Kidney (tissue), 14 donors: ENCODE results near the gene FHOD1. TPM values are rescaled to one million over a fixed set of nuclear protein-coding genes. Genes with fewer than 3 reads are reported as not detected.

ENCODE experiments used
- DNase-seq, 5 donors: peaks; one replicate each; pipeline ENCODE4 v3.0.0-alpha.2; 2013 to 2020
- FAIRE-seq: peaks from 2 replicates; lab custom pipeline; 2012; peaks lifted over from hg19 to GRCh38; lab: Jason Lieb, UNC
- H3K27ac ChIP-seq, 2 donors: one replicate each; pipeline ENCODE4 v1.7.0; 2013; ENCODE audit warnings: low read depth in 2 of 2, low read length in 2 of 2, inconsistent platforms in 1 of 2
- H3K27me3 ChIP-seq: one replicate; pipeline ENCODE4 v1.7.1; 2013; ENCODE audit warnings: low read length, inconsistent platforms; ENCODE audit not compliant: control insufficient read depth, insufficient read depth
- H3K36me3 ChIP-seq, 3 donors: one replicate each; pipeline versions ENCODE4 v1.7.0 to v1.7.1; 2013; ENCODE audit warnings: low read length in 3 of 3, control low read depth in 1 of 3, inconsistent platforms in 1 of 3; ENCODE audit not compliant: insufficient read depth in 3 of 3, control insufficient read depth in 2 of 3
- H3K4me1 ChIP-seq, 3 donors: one replicate each; pipeline versions ENCODE4 v1.7.0 to v1.7.1; 2013; ENCODE audit warnings: low read length in 3 of 3, inconsistent platforms in 1 of 3, low read depth in 1 of 3; ENCODE audit not compliant: control insufficient read depth in 2 of 3, insufficient read depth in 2 of 3
- H3K4me3 ChIP-seq, 3 donors: one replicate each; pipeline versions ENCODE4 v1.7.0 to v1.8.1; 2013; ENCODE audit warnings: low read length in 3 of 3, control low read depth in 1 of 3, inconsistent platforms in 1 of 3
- H3K9ac ChIP-seq, 3 donors: one replicate each; pipeline versions ENCODE4 v1.7.0 to v1.7.1; 2013; ENCODE audit warnings: low read length in 3 of 3, control low read depth in 1 of 3, inconsistent platforms in 1 of 3
- H3K9me3 ChIP-seq, 3 donors: one replicate each; pipeline versions ENCODE4 v1.7.0 to v1.7.1; 2013; ENCODE audit warnings: low read length in 3 of 3, control low read depth in 1 of 3, inconsistent platforms in 1 of 3; ENCODE audit not compliant: control insufficient read depth in 2 of 3, insufficient read depth in 1 of 3
- intact Hi-C: fragments of 100-400 bp; cut with DNase I; formaldehyde crosslinking; loops from one replicate; pipeline ENCODE4 v1.11.1; 2022
- polyA plus RNA-seq: library from polyadenylated mRNA; stranded (reverse); fragments of 350-450 nt; fragmentation: Illumina TruSeq; extraction: RNeasy Lipid Tissue Mini Kit (QIAGEN cat#74804); gene quantifications from one replicate; pipeline ENCODE4 v1.2.3, GENCODE V29; 2014; ENCODE audit warnings: low read depth, low replicate concordance; ENCODE audit not compliant: insufficient read depth
- total RNA-seq: library from RNA; stranded (reverse); fragmentation: NEBNext Ultra II Directional; extraction: Animal tissue kit (Norgen Biotek cat#: 25700); gene quantifications from one replicate; pipeline ENCODE4 v1.2.1, GENCODE V29; 2021
- TF ChIP-seq, protein P1 (sequence below): IDR thresholded peaks from 3 replicates; pipeline ENCODE4 v1.5.1; 2012; ENCODE audit warnings: mild to moderate bottlenecking, moderate library complexity, borderline replicate concordance; ENCODE audit not compliant: insufficient read depth; ENCODE audit errors: extremely low read depth
- donor health status: control.
- donor health status: control.
- donor health status: control.
- donor health status: control.
- donor health status: control.
- donor health status: DM: yes; HTN: yes; CAD: no.
- donor health status: Normal renal cell carcinoma (clear cell type).

FHOD1 gene
- total and polyA plus RNA-seq, 2 donors from 2014 or later = 21.0 to 30.4 TPM

DNA sequence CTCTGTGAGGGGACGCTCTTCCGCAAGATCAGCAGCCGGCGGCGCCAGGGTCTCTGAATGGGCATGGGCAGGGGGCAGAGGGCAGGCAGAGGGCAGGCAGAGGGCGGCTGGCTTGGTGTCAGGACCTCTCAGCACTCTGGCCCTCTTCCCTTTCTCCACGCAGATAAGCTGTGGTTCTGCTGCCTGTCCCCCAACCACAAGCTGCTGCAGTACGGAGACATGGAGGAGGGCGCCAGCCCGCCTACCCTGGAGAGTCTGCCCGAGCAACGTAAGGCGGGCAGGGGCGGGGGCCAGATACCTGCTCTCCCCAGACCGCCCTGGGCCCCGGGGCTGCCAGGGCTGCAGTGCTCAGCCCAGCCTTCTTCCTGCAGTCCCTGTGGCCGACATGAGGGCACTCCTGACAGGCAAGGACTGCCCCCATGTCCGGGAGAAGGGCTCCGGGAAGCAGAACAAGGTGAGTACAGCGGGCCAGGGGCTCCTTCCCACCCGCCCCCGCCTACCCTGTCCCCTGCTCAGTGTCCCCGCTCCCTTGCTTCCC lies 44.3 kb downstream of the FHOD1 start:
- H3K36me3 ChIP-seq = peaks cover 0 to 7% (median 5%) of the 10 kb centered on the region in 3 donors
- H3K4me3 ChIP-seq = no peak overlapping the region
- no peaks in the 10 kb centered on the region for H3K9me3 ChIP-seq
- no peak overlapping the region for H3K27ac ChIP-seq
- H3K9ac ChIP-seq = no peak overlapping the region
- intact Hi-C loops = no loop called here
- FAIRE-seq = no peak
- peaks cover 0 to 5% (median 5%) of the 10 kb centered on the region in 3 donors for H3K4me1 ChIP-seq
- no peak for DNase-seq
- TF ChIP-seq, protein P1, sequence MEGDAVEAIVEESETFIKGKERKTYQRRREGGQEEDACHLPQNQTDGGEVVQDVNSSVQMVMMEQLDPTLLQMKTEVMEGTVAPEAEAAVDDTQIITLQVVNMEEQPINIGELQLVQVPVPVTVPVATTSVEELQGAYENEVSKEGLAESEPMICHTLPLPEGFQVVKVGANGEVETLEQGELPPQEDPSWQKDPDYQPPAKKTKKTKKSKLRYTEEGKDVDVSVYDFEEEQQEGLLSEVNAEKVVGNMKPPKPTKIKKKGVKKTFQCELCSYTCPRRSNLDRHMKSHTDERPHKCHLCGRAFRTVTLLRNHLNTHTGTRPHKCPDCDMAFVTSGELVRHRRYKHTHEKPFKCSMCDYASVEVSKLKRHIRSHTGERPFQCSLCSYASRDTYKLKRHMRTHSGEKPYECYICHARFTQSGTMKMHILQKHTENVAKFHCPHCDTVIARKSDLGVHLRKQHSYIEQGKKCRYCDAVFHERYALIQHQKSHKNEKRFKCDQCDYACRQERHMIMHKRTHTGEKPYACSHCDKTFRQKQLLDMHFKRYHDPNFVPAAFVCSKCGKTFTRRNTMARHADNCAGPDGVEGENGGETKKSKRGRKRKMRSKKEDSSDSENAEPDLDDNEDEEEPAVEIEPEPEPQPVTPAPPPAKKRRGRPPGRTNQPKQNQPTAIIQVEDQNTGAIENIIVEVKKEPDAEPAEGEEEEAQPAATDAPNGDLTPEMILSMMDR = no peak
- H3K27me3 ChIP-seq = no peaks in the 10 kb centered on the region

DNA sequence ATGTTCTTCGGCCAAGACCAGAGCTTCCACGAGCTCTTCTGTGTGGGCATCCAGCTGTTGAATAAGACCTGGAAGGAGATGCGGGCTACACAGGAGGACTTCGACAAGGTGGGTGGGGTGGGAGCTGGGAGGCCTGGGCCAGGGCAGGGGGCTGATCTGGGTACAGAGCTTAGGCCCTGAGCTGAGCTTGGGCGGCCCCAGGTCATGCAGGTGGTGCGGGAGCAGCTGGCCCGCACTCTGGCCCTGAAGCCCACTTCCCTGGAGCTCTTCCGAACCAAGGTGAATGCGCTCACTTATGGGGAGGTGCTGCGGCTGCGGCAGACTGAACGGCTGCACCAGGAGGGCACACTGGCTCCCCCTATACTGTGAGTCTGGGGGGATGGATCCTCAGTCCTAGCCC lies 44.9 kb downstream of the FHOD1 start:
- FAIRE-seq (no peak), DNase-seq (peak in 1 of 5 donors; percentile 64)
- no peaks in the 10 kb centered on the region for H3K27me3 ChIP-seq
- no peak overlapping the region for H3K27ac ChIP-seq
- H3K4me3 ChIP-seq = no peak overlapping the region
- no peak overlapping the region for H3K9ac ChIP-seq
- peaks cover 0 to 11% (median 11%) of the 10 kb centered on the region in 3 donors for H3K4me1 ChIP-seq
- H3K36me3 ChIP-seq = peaks cover 0 to 11% (median 7%) of the 10 kb centered on the region in 3 donors
- no peaks in the 10 kb centered on the region for H3K9me3 ChIP-seq
- TF ChIP-seq, protein P1 = no peak
- intact Hi-C loops = no loop called here

GRCh38 chr16:67201411-67202345 lies 45.6 kb downstream of the FHOD1 start:
- Histone ChIP-seq H3K36me3 (peaks cover under 1 to 19% (median 11%) of the 10 kb centered on the region in 3 donors), H3K27ac (no peak overlapping the region), H3K4me3 (no peak overlapping the region), H3K27me3 (no peaks in the 10 kb centered on the region), H3K4me1 (peaks cover 0 to 19% (median 18%) of the 10 kb centered on the region in 3 donors), H3K9me3 (no peaks in the 10 kb centered on the region), H3K9ac (no peak overlapping the region)
- FAIRE-seq = no peak
- intact Hi-C loops = no loop called here
- TF ChIP-seq, protein P1 = no peak
- DNase-seq = peak in 1 of 5 donors; percentile 68
